Smooth muscle cell of the pulmonary artery (primary cell): ENCODE measurements around the gene AMIGO2. TPM values are rescaled to one million over a fixed set of nuclear protein-coding genes. Genes with fewer than 3 reads are reported as not detected.

ENCODE experiments used
- total RNA-seq: library from RNA; depleted of rRNA; stranded (reverse); fragments of >200 nt; gene quantifications from 2 replicates; pipeline ENCODE4 v1.2.3, GENCODE V29; 2014

AMIGO2 gene
- 10.8 and 48.2 TPM in 2 replicates for total RNA-seq

GRCh38 chr12:47079468-47079980, at the start of gene AMIGO2, which contains the start of gene PCED1B:
AMIGO2 (minus strand) TSS chr12:47079959; CDS start chr12:47079002, 957 bp downstream.
PCED1B (plus strand) TSS chr12:47079621; CDS start chr12:47235064, 155,443 bp downstream.

Other genes starting within 250 kb of the AMIGO2 start
- 0.46 and 1.4 TPM in 2 replicates for gene PCED1B, start 338 bp downstream of the AMIGO2 start, total RNA-seq